Neural progenitor cell (in vitro differentiated cells): Measurements from ENCODE around the gene FYN. TPM values are rescaled to one million over a fixed set of nuclear protein-coding genes. Genes with fewer than 3 reads are reported as not detected.
A peak's percentile ranks its signal among the peaks of the same experiment; 100 is the strongest.

Experiments
- DNase-seq: peaks from one replicate; pipeline ENCODE4 v3.0.0-alpha.2; 2016; ENCODE audit warnings: low spot score
- H2AFZ ChIP-seq: fragments of 200-600 bp; sonication (generic); replicated peaks from 2 replicates; pipeline ENCODE4 v1.6.1; 2016; ENCODE audit warnings: antibody characterized with exemption
- H3F3A ChIP-seq: fragments of 200-600 bp; sonication (generic); 2 replicates; pipeline ENCODE4 v1.6.1; 2016; ENCODE audit warnings: antibody characterized with exemption, low read depth
- H3K27ac ChIP-seq: fragments of 200-600 bp; sonication (generic); 2 replicates; pipeline ENCODE4 v1.5.1; 2016; ENCODE audit warnings: mild to moderate bottlenecking
- H3K27me3 ChIP-seq: fragments of 200-600 bp; sonication (generic); 2 replicates; pipeline ENCODE4 v1.6.1; 2016; ENCODE audit warnings: mild to moderate bottlenecking, moderate library complexity
- H3K36me3 ChIP-seq: fragments of 200-600 bp; sonication (generic); 2 replicates; pipeline ENCODE4 v1.5.1; 2016
- H3K4me1 ChIP-seq: fragments of 200-600 bp; sonication (generic); 2 replicates; pipeline ENCODE4 v1.6.1; 2016; ENCODE audit warnings: mixed run types
- H3K4me2 ChIP-seq: fragments of 200-600 bp; sonication (generic); 2 replicates; pipeline ENCODE4 v1.6.1; 2016
- H3K4me3 ChIP-seq: fragments of 200-600 bp; sonication (generic); 2 replicates; pipeline ENCODE4 v1.5.1; 2016
- H3K79me2 ChIP-seq: fragments of 200-600 bp; sonication (generic); 2 replicates; pipeline ENCODE4 v1.6.1; 2016; ENCODE audit warnings: low read depth
- H3K9ac ChIP-seq: fragments of 200-600 bp; sonication (generic); 2 replicates; pipeline ENCODE4 v1.6.1; 2016
- H3K9me3 ChIP-seq: fragments of 200-600 bp; sonication (generic); 2 replicates; pipeline ENCODE4 v1.5.1; 2016; ENCODE audit warnings: low read depth
- H4K20me1 ChIP-seq: fragments of 200-600 bp; sonication (generic); 2 replicates; pipeline ENCODE4 v1.6.1; 2016; ENCODE audit warnings: low read depth
- H3K27ac Mint-ChIP-seq: 3 replicates; pipeline ENCODE4 v1.8.0; 2021; ENCODE audit warnings: mixed read lengths
- H3K27me3 Mint-ChIP-seq: 2 replicates; pipeline ENCODE4 v1.8.0; 2022; ENCODE audit warnings: low read depth, mild to moderate bottlenecking, inconsistent platforms, moderate library complexity, mixed read lengths; ENCODE audit not compliant: insufficient read depth
- H3K36me3 Mint-ChIP-seq: 3 replicates; pipeline ENCODE4 v1.8.0; 2021; ENCODE audit warnings: mixed read lengths
- H3K4me1 Mint-ChIP-seq: 3 replicates; pipeline ENCODE4 v1.8.0; 2021; ENCODE audit warnings: mixed read lengths
- H3K4me3 Mint-ChIP-seq: 3 replicates; pipeline ENCODE4 v1.8.0; 2021; ENCODE audit warnings: mild to moderate bottlenecking, moderate library complexity, mixed read lengths
- H3K9me3 Mint-ChIP-seq: 3 replicates; pipeline ENCODE4 v1.8.0; 2020; ENCODE audit warnings: mixed read lengths
- CTCF ChIP-seq: fragments of 200-600 bp; sonication (generic); IDR thresholded peaks from 2 replicates; pipeline ENCODE4 v1.5.1; 2017; ENCODE audit warnings: antibody characterized with exemption, mild to moderate bottlenecking
- EZH2 ChIP-seq: fragments of 200-600 bp; sonication (generic); IDR thresholded peaks from 2 replicates; pipeline ENCODE4 v1.6.1; 2017; ENCODE audit warnings: antibody characterized with exemption, mild to moderate bottlenecking, moderate library complexity
- EZH2phosphoT487 ChIP-seq: fragments of 200-600 bp; sonication (generic); IDR thresholded peaks from 2 replicates; pipeline ENCODE4 v1.6.1; 2017; ENCODE audit warnings: antibody characterized with exemption
- total RNA-seq: library from RNA; depleted of rRNA; stranded (reverse); fragments of >200 nt; gene quantifications from 2 replicates; pipeline ENCODE4 v1.2.3, GENCODE V29; 2015; ENCODE audit warnings: low replicate concordance

Gene FYN
- total RNA-seq, 1 donor from 2014 or later: 167 TPM

GRCh38 chr6:111829581-111829980, 43.7 kb downstream of the FYN start:
- H3K27me3 Mint-ChIP-seq: peaks cover 2% of the 10 kb centered on the region
- Histone ChIP-seq H3K4me3 (no peak overlapping the region), H4K20me1 (peaks cover 18% of the 10 kb centered on the region), H3K9me3 (no peaks in the 10 kb centered on the region), H3K27ac (no peak overlapping the region), H3K4me1 (no peaks in the 10 kb centered on the region), H3K27me3 (no peaks in the 10 kb centered on the region), H3K9ac (no peak overlapping the region), H3K4me2 (no peak overlapping the region), H3K36me3 (no peaks in the 10 kb centered on the region), H3F3A (no peaks in the 10 kb centered on the region), H2AFZ (no peak overlapping the region), H3K79me2 (peaks cover 30% of the 10 kb centered on the region)
- H3K9me3 Mint-ChIP-seq: no peaks in the 10 kb centered on the region
- H3K4me1 Mint-ChIP-seq: peaks cover 3% of the 10 kb centered on the region
- DNase-seq: no peak
- no peak overlapping the region for H3K4me3 Mint-ChIP-seq
- H3K27ac Mint-ChIP-seq: no peak overlapping the region
- TF ChIP-seq CTCF (no peak), EZH2phosphoT487 (no peak), EZH2 (no peak)
- H3K36me3 Mint-ChIP-seq: peaks cover 19% of the 10 kb centered on the region

GRCh38 chr6:111828809-111829208, 44.4 kb downstream of the FYN start:
- peaks cover 18% of the 10 kb centered on the region for H4K20me1 ChIP-seq
- Mint-ChIP-seq H3K4me3 (no peak overlapping the region), H3K27me3 (no peaks in the 10 kb centered on the region), H3K36me3 (peaks cover 15% of the 10 kb centered on the region), H3K9me3 (no peaks in the 10 kb centered on the region), H3K4me1 (peaks cover 10% of the 10 kb centered on the region), H3K27ac (no peak overlapping the region)
- no peak overlapping the region for H3K4me3 ChIP-seq
- no peak overlapping the region for H3K4me2 ChIP-seq
- no peaks in the 10 kb centered on the region for H3K36me3 ChIP-seq
- no peak overlapping the region for H2AFZ ChIP-seq
- H3K9me3 ChIP-seq: no peaks in the 10 kb centered on the region
- H3F3A ChIP-seq: no peaks in the 10 kb centered on the region
- DNase-seq: no peak
- no peaks in the 10 kb centered on the region for H3K27me3 ChIP-seq
- H3K4me1 ChIP-seq: no peaks in the 10 kb centered on the region
- TF ChIP-seq EZH2phosphoT487 (no peak), EZH2 (no peak), CTCF (no peak)
- H3K27ac ChIP-seq: no peak overlapping the region
- peaks cover 25% of the 10 kb centered on the region for H3K79me2 ChIP-seq
- no peak overlapping the region for H3K9ac ChIP-seq

GRCh38 chr6:111825439-111826086, 47.7 kb downstream of the FYN start:
- Mint-ChIP-seq H3K27me3 (no peaks in the 10 kb centered on the region), H3K27ac (peak overlapping the region; percentile 29), H3K4me1 (peaks cover 7% of the 10 kb centered on the region), H3K36me3 (peaks cover 19% of the 10 kb centered on the region), H3K9me3 (peaks cover 5% of the 10 kb centered on the region), H3K4me3 (no peak overlapping the region)
- H3K27me3 ChIP-seq: no peaks in the 10 kb centered on the region
- DNase-seq: no peak
- H3K4me2 ChIP-seq: no peak overlapping the region
- no peak for TF ChIP-seq CTCF
- no peak for TF ChIP-seq EZH2phosphoT487
- no peak for TF ChIP-seq EZH2
- no peak overlapping the region for H3K27ac ChIP-seq
- H4K20me1 ChIP-seq: peaks cover 18% of the 10 kb centered on the region
- no peaks in the 10 kb centered on the region for H3K36me3 ChIP-seq
- H2AFZ ChIP-seq: no peak overlapping the region
- H3K4me3 ChIP-seq: no peak overlapping the region
- H3K9me3 ChIP-seq: no peaks in the 10 kb centered on the region
- no peaks in the 10 kb centered on the region for H3F3A ChIP-seq
- no peaks in the 10 kb centered on the region for H3K4me1 ChIP-seq
- no peak overlapping the region for H3K9ac ChIP-seq
- H3K79me2 ChIP-seq: peaks cover 13% of the 10 kb centered on the region
